ENCODE measurements around the gene TSHZ2.

DNA sequence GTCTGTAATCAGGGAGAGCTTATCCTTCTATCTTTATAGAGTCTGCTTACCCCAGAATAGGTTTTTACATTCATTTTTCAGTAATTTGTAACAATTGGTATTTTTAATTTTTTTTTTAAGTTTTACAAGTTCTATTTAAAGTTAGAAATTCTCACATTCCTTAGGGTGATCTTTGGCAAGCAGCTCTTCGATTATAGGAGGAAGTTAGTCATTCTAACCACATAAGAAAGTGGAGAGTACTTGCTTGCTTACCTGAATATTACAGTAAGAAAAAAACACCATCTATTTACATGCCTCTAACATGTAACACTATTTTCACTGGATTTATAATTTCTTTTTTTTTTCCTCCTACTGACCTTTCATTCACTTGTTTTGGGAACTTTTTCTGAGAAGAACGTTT lies 6.7 kb downstream of the TSHZ2 start:
- TF ChIP-seq, protein P1, sequence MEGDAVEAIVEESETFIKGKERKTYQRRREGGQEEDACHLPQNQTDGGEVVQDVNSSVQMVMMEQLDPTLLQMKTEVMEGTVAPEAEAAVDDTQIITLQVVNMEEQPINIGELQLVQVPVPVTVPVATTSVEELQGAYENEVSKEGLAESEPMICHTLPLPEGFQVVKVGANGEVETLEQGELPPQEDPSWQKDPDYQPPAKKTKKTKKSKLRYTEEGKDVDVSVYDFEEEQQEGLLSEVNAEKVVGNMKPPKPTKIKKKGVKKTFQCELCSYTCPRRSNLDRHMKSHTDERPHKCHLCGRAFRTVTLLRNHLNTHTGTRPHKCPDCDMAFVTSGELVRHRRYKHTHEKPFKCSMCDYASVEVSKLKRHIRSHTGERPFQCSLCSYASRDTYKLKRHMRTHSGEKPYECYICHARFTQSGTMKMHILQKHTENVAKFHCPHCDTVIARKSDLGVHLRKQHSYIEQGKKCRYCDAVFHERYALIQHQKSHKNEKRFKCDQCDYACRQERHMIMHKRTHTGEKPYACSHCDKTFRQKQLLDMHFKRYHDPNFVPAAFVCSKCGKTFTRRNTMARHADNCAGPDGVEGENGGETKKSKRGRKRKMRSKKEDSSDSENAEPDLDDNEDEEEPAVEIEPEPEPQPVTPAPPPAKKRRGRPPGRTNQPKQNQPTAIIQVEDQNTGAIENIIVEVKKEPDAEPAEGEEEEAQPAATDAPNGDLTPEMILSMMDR (IDR thresholded peaks at IDR 0.05): no peak
- TF ChIP-seq POLR2A (IDR thresholded peaks at IDR 0.05): no peak

Measured in vagina (tissue), 2 donors.